A673 (cell line): ENCODE results near the gene SDC4. TPM values are rescaled to one million over a fixed set of nuclear protein-coding genes. Genes with fewer than 3 reads are reported as not detected.

Experiments used
- BruUV-seq: library from RNA; stranded (reverse); fragments of 400-500 nt; replicated peaks from 2 replicates; lab custom pipeline; 2021; lab: Mats Ljungman, UMichigan
- CTCF ChIA-PET: fragments of 300-600 bp; sonication (Branson Sonifier 250); formaldehyde crosslinking; loops from one replicate; lab custom pipeline; 2022; ENCODE audit warnings: antibody characterized with exemption; lab: Charles Lee
- POLR2A ChIA-PET: fragments of 300-600 bp; sonication (Branson Sonifier 250); formaldehyde crosslinking; loops from one replicate; lab custom pipeline; 2022; ENCODE audit warnings: antibody characterized with exemption; ENCODE audit not compliant: low non-redundant PET; lab: Charles Lee
- DNase-seq: peaks from one replicate; pipeline ENCODE4 v3.0.0-alpha.2; 2015; ENCODE audit warnings: low spot score
- H3K27ac ChIP-seq: fragments of 200-600 bp; sonication (generic); 2 replicates; pipeline ENCODE4 v1.5.1; 2016; ENCODE audit warnings: mixed run types, low read depth, mild to moderate bottlenecking, mixed read lengths, antibody characterized with exemption, low read length; ENCODE audit not compliant: poor library complexity, severe bottlenecking
- H3K27me3 ChIP-seq: fragments of 200-600 bp; sonication (generic); replicated peaks from 2 replicates; pipeline ENCODE4 v1.6.1; 2017; ENCODE audit warnings: mixed run types, low read depth, mild to moderate bottlenecking, mixed read lengths, antibody characterized with exemption, low read length; ENCODE audit not compliant: insufficient read depth, poor library complexity
- H3K36me3 ChIP-seq: fragments of 200-600 bp; sonication (generic); 2 replicates; pipeline ENCODE4 v1.6.1; 2016; ENCODE audit warnings: mixed run types, mild to moderate bottlenecking, mixed read lengths, antibody characterized with exemption, low read length; ENCODE audit not compliant: insufficient read depth, poor library complexity, severe bottlenecking
- H3K4me1 ChIP-seq: fragments of 200-600 bp; sonication (generic); 2 replicates; pipeline ENCODE4 v1.6.1; 2017; ENCODE audit warnings: mixed run types, mild to moderate bottlenecking, mixed read lengths, antibody characterized with exemption, low read length; ENCODE audit not compliant: insufficient read depth, poor library complexity, severe bottlenecking
- H3K4me3 ChIP-seq: fragments of 200-600 bp; sonication (generic); 2 replicates; pipeline ENCODE4 v1.5.1; 2016; ENCODE audit warnings: low read depth, mixed run types, mild to moderate bottlenecking, mixed read lengths, low read length; ENCODE audit not compliant: poor library complexity, severe bottlenecking
- H3K9me3 ChIP-seq: fragments of 200-600 bp; sonication (generic); 2 replicates; pipeline ENCODE4 v1.6.1; 2016; ENCODE audit warnings: mixed run types, low read depth, mild to moderate bottlenecking, mixed read lengths, antibody characterized with exemption, low read length; ENCODE audit not compliant: poor library complexity, severe bottlenecking
- CTCF ChIP-seq: fragments of 300-800, 200-600 bp; sonication (generic); conservative IDR thresholded peaks from 2 replicates; pipeline ENCODE4 v1.5.1; 2017; ENCODE audit warnings: low read depth, mild to moderate bottlenecking, antibody characterized with exemption, low read length, moderate library complexity, mixed read lengths
- EZH2 ChIP-seq: fragments of 200-600 bp; sonication (generic); IDR thresholded peaks from 2 replicates; pipeline ENCODE4 v1.6.1; 2017; ENCODE audit warnings: borderline replicate concordance, low read depth, mild to moderate bottlenecking, mixed read lengths, antibody characterized with exemption, low read length; ENCODE audit not compliant: poor library complexity, severe bottlenecking
- intact Hi-C: fragments of 100-400 bp; cut with micrococcal nuclease; formaldehyde crosslinking; loops from one replicate; pipeline ENCODE4 v1.10.0; 2022; ENCODE audit not compliant: unreplicated experiment
- total RNA-seq: library from RNA; stranded (reverse); gene quantifications from 2 replicates; pipeline ENCODE4 v1.2.3, GENCODE V29; 2021

SDC4 gene
- total RNA-seq, 1 experiment from 2014 or later, result 16.3 TPM

DNA sequence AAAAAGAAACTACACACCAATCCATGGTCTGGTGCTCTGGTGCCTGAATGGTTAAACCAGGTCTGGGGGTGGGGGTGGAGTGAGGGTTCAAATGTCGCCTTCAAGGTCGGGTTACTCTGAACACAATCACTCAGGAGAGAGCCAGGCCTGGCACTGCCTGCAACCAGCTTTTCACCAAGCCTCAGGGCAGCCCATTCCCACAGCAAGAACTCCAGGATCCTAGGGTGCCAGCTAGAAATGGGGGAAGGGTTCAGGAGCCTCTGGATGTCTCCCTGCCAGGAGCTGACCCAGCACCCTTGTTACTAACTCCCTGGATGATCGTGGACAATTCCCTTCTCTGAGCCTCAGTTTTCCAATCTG is 6.7 kb downstream of the SDC4 start:
- intact Hi-C loops, result no loop called here
- no peak for DNase-seq
- POLR2A ChIA-PET, result no interaction called here
- Histone ChIP-seq H3K9me3 (no peaks in the 10 kb centered on the region), H3K4me3 (no peak overlapping the region), H3K36me3 (peaks cover 4% of the 10 kb centered on the region), H3K27ac (no peak overlapping the region), H3K27me3 (no peaks in the 10 kb centered on the region), H3K4me1 (peaks cover 32% of the 10 kb centered on the region)
- BruUV-seq, result no TSS peak
- CTCF ChIA-PET, result no interaction called here
- no peak for TF ChIP-seq EZH2
- no peak for TF ChIP-seq CTCF

- H3K27me3 ChIP-seq, result no peaks in the 10 kb centered on the region
- POLR2A ChIA-PET, result no interaction called here
- no peak overlapping the region for H3K27ac ChIP-seq
- peaks cover 26% of the 10 kb centered on the region for H3K4me1 ChIP-seq
- CTCF ChIA-PET, result no interaction called here
- H3K4me3 ChIP-seq, result no peak overlapping the region
- H3K36me3 ChIP-seq, result peaks cover 4% of the 10 kb centered on the region
- BruUV-seq, result no TSS peak
- no peaks in the 10 kb centered on the region for H3K9me3 ChIP-seq
- intact Hi-C loops, result no loop called here
- DNase-seq, result no peak
- TF ChIP-seq EZH2, result no peak
- no peak for TF ChIP-seq CTCF
These were observed 7.3 kb downstream of the SDC4 start for GRCh38 chr20:45340951-45341350.

DNA sequence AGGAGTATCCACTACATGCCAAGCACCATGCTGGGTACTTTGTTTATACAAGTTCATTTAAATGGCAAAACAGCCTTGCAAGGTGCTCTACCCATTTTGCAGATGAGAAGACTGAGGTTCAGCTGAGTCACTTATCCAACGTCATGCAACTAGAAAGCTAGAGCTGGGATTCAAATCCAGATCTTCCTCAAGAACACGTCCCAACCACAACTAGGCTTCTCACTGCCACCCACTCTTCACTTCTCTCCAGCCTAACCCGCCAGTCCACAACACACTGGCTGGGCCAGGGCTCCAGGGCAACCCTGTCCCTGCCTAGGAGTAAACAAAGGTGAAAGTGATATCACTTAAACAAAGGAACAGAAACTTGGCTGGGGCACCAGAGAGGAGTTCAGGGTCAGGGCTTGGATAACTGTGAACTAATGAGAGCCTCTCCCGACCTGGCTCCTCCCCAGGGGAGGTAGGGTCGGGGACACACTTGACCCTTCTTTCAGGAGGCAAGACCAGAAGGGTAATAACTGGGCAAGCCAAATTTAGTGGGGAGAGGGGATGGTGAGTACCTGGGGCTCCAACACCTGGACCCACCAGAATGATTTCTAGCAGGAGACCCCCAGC is 7.9 kb downstream of the SDC4 start:
- TF ChIP-seq EZH2 (no peak), CTCF (no peak)
- intact Hi-C loops, result no loop called here
- peaks cover 4% of the 10 kb centered on the region for H3K36me3 ChIP-seq
- DNase-seq, result no peak
- H3K4me3 ChIP-seq, result no peak overlapping the region
- BruUV-seq, result no TSS peak
- POLR2A ChIA-PET, result no interaction called here
- CTCF ChIA-PET, result no interaction called here
- H3K9me3 ChIP-seq, result no peaks in the 10 kb centered on the region
- no peak overlapping the region for H3K27ac ChIP-seq
- peaks cover 20% of the 10 kb centered on the region for H3K4me1 ChIP-seq
- no peaks in the 10 kb centered on the region for H3K27me3 ChIP-seq
